Neural progenitor cell (in vitro differentiated cells): ENCODE measurements around the gene RPTOR.

Source experiments
- CTCF ChIP-seq: fragments of 200-600 bp; sonication (generic); IDR thresholded peaks from 2 replicates; pipeline ENCODE4 v1.5.1; 2017; ENCODE audit warnings: antibody characterized with exemption, mild to moderate bottlenecking
- EZH2 ChIP-seq: fragments of 200-600 bp; sonication (generic); IDR thresholded peaks from 2 replicates; pipeline ENCODE4 v1.6.1; 2017; ENCODE audit warnings: antibody characterized with exemption, mild to moderate bottlenecking, moderate library complexity
- EZH2phosphoT487 ChIP-seq: fragments of 200-600 bp; sonication (generic); IDR thresholded peaks from 2 replicates; pipeline ENCODE4 v1.6.1; 2017; ENCODE audit warnings: antibody characterized with exemption

- no peak for TF ChIP-seq CTCF
- TF ChIP-seq EZH2: no peak
- TF ChIP-seq EZH2phosphoT487: no peak
Measured at GRCh38 chr17:80619535-80620235, 75.0 kb downstream of the RPTOR start.
